CD4-positive, alpha-beta T cell treated with Interleukin-17A for 1 hour (primary cell): ENCODE measurements around the gene NDUFV3.
A peak's percentile ranks its signal among the peaks of the same experiment; 100 is the strongest.
"Not testable (repeated sequence)": the region's sequence is repeated elsewhere in the genome, so short reads cannot be mapped to it uniquely, and the experiment has no call there.

ENCODE experiments used
- DNase-seq: peaks from one replicate; pipeline ENCODE4 v3.0.0-alpha.2; 2020

The NDUFV3 gene

DNA sequence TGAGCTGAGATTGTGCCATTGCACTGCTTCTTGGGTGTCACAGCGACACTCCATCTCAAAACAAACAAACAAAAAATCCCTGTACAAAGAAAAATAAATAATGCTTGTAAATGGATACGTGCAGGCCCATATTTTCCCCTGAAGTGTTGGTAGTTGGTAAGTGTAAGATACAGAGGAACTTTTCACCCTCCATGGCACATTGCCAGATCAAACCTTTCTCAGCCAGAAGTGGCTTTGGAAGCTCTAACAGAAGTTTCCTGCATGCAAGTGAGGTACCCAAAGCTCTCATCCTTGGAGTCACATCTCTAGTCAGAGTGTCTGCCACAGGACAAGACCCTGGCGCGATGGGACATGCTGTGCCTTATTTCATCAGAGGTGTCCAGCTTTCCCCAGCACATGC lies 7.3 kb downstream of the NDUFV3 start:
- DNase-seq, result no peak

DNA sequence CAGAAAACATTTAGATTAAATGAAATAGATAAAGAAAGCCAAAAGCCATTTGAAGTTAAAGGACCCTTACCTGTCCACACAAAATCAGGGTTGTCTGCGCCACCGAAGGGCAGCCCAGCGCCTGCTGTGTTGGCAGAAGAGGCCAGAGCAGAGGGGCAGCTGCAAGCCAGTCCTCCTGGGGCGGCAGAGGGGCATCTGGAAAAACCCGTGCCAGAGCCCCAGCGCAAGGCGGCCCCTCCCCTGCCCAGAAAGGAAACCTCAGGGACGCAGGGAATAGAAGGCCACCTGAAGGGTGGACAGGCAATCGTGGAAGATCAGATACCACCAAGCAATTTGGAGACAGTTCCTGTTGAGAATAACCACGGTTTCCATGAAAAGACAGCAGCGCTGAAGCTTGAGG lies 10.7 kb downstream of the NDUFV3 start:
- no peak for DNase-seq

DNA sequence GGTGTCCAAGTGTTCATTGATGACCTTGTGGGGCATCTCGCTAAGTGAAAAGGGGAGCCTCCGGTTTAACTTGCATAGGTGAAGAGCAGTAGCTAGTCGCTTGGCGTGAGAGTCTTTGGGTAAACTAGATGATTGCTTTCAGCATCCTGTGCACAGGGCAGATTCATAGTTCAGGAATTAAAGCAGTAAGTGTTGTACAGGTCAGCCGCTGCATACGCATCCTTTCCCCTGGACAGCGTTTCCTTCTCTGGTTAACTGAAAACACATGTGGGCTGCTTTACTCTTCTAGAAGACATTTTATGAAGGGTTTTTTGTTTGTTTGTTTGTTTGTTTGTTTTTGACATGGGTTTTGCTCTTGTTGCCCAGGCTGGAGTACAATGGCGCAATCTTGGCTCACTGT lies 12.1 kb downstream of the NDUFV3 start:
- DNase-seq, result no peak

DNA sequence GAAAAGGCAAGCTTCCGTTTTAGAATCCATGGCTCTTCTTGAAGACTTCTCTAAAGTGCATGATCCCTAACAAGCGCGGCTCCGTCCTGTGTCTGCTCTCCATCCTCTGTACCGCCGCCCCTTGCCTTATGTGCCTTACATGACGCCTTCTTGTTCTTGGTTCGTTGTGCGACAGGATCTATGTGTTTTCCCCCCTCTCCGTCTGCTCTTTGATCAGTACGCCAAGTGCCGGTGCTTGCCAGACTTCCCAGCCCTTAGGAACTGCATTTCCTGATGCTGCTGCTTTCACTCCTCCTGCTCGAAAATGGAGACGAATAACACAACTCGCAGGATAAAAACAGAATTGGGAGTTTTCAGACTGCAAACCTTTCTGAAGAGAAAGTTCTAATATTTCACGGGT lies 13.1 kb downstream of the NDUFV3 start:
- DNase-seq, result no peak

DNA sequence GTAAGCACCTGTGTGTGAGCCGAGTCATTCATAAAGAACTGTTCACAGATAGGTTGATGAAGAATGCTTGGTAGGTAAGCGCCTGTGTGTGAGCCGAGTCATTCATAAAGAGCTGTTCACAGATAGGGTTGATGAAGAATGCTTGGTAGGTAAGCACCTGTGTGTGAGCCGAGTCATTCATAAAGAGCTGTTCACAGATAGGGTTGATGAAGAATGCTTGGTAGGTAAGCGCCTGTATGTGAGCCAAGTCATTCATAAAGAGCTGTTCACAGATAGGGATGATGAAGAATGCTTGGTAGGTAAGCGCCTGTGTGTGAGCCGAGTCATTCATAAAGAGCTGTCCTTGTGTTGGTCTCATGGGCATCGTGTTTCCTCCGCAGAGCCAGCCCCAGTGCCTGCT lies 15.4 kb downstream of the NDUFV3 start:
- not testable (repeated sequence) for DNase-seq

DNA sequence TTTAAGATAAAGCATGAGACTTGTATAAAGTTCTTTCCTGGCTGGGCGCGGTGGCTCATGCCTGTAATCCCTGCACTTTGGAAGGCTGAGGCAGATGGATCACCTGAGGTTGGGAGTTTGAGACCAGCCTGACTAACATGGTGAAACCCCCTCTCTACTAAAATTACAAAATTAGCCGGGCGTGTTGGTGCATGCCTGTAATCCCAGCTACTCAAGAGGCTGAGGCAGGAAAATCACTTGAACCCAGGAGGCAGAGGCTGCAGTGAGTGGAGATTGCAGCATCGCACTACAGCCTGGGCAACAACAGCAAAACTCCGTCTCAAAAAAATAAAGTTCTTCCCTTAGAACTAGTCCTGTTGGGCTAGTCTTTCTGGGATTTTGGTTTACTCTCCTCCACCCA lies 18.8 kb downstream of the NDUFV3 start:
- DNase-seq, result not testable (repeated sequence)

DNA sequence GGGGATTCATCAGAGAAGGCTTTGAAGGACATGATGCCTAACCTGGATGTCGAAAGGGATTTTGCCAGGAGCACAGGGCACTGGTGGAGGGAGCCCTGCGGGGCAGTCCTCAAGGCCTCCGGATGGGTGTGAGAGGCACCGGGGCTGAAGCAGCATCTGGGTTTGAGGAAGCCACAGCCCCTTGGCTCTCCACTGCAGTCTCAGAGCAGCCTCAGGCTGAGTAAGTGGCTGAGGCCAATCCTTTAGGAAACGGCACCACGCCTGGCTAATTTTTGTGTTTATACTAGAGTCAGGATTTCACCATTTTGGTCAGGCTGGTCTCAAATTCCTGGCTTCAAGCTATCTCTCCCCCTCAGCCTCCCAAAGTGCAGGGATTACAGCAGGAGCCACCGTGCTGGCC lies 20.4 kb downstream of the NDUFV3 start:
- no peak for DNase-seq

DNA sequence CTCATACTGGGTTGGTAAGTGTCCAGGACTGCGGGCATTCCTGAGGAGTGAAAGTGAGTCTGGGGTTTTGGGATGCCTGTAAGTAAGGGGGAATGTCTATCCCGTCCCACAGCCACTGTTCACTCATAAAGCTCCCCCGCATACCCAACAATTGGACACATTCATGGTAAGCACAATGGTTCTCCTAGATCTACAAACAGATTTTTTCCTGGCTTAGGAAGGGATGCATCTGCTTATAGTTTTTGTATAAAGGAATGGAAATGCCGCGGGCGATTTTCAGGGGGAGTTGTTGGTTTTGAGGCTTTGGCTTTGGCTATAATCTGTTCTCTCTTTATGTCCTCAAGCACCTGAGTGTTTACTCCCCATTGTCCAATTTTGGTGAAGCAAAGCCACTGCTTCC lies 25.2 kb downstream of the NDUFV3 start:
- no peak for DNase-seq

DNA sequence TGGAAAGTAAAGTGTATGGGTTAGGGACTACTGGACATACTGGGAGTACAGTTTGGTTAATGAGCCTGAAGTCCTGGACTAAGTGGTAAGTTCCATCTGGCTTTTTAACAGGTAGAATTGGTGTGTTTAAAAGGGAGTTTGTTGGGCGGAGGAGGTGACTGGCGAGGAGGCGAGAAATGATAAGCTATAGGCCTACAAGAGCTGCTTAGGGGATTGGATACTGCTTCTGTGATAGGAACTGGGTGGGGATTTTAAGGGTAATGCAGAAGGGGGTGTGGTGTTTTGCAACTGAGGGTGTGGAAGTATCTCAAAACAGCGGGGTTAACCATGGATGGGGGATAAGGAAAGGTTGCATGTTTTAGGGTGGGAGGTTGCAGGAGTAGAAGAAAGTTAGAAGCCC lies 28.8 kb downstream of the NDUFV3 start:
- DNase-seq, result no peak

DNA sequence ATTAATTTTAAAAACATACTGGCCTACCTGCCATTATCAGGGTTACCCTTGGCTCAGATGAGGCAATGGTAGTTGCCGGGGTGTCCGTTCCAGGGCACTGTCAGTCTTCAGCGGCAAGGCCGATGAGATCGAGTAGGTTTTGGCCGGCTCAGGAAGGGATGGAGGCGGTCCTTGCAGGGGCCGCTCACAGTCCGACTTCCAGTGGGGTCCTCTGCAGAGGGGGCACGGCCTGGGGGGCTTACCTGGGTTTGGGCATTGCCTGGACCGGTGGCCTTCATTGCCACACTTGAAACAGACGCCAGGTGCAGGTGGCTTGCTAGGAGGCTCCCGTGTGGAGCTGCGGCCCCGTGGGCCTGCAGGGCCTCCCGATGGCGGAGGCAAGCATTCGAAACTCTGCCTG lies 29.8 kb downstream of the NDUFV3 start:
- no peak for DNase-seq

DNA sequence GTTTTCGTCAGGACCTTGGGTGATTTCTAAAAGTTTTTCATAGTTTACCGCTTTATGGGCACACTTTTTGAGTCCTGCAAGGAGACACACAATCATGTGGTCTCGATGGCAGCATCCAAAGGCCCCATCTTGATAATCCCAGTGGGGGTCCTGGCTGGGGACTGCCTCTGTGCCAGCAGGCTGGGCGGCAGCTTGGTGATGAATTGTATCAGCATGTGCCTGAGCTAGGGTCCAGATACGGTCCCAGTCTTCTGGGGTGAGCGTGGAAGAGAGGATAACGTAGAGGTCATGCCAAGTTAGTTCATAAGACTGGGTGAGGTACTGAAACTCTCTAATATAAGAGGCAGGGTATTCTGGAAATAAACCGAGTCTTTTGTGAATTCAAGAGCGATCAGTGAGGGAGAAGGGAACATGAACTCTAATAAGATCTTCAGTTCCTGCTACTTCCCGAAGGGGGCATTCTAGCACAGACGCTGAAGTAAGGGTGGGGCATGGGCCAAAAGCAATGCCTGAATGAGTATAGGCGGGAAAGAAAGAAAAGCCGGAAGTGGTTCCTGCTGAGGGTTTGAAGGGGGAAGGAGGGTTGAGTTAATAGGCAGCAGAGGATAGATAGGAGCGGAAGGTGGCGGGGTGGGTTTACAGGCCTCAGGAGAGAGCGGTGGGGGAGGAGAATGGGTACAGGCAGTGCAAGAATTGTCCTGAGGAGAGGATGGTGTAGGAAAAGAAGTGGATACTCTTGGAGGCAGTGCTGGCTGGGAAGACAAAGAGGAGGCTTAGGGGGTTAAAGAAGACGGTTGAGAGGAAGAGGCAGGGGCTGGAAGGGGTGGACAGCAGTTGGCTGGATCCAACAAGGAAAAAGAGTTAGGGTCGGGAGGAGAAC lies 30.7 kb downstream of the NDUFV3 start:
- DNase-seq, result peak; percentile 82

DNA sequence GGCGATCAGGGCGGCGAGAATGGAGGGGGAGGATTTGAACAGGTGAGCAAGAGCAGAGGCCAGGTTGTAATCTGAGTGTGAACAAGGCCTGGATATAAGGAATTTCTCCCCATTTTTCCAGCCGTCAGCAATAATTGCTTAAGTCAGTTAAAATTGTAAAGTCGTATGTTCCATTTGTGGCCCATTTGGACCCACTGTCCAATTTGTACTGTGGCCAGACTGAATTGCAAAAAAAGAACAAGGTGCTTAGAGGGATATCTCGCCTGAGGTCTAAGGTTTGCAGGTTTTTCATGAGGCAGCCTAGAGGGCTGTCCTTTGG lies 31.3 kb downstream of the NDUFV3 start:
- no peak for DNase-seq

DNA sequence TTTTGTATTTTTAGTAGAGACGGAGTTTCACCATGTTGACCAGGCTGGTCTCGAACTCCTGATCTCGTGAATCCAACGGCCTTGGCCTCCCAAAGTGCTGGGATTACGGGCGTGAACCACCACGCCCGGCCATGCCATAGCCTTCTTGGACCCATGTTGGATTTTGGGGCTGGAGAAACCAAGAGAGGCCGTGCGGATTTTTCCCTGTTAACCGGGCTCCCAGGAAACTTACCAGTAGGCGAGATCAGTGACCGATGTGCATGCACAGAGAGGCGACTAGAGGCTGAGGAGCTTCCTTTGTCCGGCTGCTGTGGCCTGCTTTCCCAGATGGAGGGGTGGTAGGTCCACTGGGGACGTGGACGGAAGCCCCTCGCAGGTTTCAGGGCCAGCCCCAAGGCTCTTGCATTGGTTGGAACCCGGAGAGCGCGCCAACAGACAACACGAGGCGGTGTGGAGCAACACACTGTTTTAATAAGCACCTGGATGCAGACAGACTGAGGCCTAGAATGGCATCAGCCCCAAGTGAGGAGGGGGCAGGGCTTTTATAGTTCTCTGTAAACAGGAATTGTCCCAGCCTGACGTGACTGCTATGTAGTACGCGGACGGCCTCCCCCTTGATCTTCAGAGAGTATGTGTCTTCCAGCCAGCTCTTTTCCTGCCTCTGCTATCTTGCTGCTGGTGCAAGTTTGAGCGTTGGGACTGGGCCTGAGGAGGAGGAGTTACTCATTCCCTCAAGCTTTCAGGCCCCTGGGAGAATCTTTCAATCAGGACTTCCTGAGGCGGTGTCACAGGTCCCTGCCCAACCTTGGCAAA lies 32.2 kb downstream of the NDUFV3 start, which contains the start of gene ERVH48-1:
TSS of gene ERVH48-1 (minus strand) at position 517 of the 813 bp plus-strand sequence. CDS start 6,624 bp downstream, outside the sequence.
- DNase-seq, result peak; percentile 6

DNA sequence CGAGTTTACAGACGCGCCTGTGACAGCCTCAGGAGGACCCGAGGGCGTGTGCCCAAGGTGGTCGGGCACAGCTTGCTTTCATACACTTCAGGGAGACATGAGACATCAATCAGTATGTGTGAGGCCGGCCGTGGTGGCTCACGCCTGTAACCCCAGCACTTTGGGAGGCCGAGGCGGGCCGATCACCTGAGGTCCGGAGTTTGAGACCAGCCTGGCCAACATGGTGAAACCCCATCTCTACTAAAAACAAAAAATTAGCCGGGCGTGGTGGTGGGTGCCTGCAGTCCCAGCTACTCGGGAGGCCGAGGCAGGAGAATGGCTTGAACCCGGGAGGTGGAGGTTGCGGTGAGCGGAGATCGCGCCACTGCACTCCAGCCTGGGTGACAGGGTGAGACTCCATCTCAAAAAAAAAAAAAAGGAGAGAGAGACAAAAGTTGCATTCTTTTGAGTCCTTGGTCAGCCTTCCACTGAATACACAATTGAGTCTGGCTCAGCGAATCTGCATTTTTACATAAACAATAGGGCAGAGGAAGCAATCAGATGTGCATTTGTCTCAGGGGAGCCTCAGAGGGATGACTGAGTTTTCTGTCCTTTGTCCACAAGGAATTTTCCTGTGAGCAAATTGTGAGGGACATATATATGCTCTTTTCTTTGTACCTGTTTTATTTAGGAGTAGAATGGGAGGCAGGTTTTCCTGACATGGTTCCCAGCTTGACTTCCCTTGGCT lies 34.5 kb downstream of the NDUFV3 start:
- DNase-seq, result not testable (repeated sequence)

DNA sequence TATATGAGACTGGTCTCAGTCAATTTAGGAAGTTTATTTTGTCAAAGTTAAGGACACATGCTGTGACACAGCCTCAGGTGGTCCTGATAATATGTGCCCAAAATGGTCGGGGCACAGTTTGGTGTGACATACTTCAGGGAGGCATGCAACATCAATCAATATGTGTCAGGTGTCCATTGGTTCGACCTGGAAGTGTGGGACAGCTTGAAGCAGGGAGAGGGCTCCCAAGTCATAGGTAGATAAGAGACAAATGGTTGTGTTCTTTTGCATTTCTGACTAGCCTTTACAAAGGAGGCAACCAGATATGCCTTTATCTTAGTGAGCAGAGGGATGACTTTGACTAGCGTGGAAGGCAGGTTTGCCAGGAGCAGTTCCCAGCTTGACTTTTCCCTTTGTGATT lies 36.9 kb downstream of the NDUFV3 start:
- no peak for DNase-seq

DNA sequence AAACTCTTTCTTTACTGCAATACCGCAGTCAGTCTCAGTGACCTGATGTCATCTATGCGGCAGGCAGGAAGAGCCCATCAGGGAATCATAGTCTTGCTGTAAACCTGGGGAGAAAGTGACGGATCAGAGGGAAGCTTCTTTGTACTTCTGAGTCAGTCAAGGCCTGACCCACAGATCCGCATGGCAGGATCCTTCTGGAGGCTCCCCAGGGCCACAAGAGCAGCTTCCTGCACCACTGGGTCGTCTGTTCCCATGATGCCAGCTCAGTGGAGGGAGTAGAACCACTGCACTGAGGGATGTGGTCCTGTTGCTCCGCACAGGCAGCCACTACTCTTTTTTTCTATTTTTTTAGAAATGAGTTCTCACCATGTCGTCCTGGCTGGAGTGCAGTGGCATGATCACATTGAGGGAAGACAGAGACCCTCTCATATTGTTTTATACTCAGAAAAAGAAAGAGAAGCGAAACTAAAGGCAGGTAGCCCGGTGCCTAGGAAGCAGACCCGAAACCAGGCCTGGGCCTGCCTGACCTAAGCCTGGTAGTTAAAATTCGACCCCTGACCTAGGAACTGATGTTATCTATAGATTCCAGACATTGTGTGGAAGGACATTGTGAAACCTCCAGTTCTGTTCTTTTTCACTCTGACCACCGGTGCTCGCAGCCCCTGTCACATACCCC lies 38.6 kb downstream of the NDUFV3 start:
- no peak for DNase-seq

DNA sequence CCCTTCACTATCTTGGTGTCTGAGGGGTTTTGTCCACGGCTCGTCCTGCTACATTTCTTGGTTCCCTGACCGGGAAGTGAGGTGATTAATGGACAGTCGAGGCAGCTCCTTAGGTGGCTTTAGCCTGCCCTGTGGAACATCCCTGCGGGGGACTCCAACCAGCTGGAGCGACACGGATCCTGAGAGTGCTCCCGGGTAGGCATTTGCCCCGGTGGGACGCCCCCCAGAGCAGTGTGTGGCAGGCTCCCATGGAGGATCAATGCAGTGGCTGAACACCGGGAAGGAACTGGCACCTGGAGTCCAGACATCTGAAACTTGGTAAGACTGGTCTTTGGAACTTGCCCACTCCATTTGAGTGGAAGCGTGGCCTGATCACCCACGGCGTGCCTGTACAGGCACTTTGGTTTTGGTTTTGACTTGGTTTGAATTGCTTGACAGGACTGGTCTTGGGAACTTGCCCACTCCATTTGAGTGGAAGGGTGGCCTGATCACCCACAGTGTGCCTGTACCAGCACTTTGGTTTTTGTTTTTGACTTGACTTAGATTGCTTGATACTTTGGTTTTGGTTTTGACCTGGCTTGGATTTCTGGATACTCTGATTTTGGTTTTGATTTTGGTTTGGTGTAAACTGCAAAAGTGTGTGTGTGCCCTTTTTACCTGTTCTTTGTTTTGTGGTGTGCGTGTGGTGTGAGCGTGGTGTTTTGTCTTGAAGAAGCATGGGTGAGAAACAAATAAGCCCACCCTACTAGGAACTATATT lies 39.4 kb downstream of the NDUFV3 start:
- not testable (repeated sequence) for DNase-seq

DNA sequence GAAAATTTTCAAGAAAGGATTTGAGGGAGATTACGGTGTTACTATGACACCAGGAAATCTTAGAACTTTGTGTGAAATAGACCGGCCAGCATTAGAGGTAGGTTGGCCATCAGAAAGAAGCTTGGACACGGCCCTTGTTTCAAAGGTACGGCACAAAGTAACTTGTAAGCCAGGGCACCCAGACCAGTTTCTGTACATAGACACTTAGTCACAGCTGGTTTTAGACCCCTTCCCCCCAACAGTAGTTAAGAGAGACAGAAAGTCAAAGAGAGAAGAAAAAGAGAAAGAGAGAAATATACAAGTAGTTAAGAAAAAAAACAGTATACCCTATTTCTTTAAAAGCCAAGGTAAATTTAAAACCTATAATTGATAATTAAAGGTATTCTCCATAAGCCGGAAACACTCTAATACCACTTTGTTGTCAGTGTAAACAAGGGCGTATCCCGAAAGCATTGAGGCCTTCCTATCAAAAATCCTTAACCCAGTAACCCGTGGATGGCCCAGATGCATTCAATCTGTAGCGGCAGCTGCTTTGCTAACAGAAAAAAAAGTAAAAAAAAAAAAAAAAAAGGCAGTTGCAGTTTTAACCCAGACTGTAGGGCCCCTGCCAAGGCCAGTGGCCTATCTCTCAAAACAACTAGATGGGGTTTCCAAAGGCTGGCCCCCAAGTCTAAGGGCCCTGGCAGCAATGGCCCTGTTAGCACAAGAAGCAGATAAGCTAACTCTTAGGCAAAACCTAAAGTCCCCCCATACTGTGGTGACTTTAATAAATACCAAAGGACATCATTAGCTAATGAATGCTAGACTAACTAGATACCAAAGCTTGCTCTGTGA lies 40.2 kb downstream of the NDUFV3 start:
- not testable (repeated sequence) for DNase-seq

DNA sequence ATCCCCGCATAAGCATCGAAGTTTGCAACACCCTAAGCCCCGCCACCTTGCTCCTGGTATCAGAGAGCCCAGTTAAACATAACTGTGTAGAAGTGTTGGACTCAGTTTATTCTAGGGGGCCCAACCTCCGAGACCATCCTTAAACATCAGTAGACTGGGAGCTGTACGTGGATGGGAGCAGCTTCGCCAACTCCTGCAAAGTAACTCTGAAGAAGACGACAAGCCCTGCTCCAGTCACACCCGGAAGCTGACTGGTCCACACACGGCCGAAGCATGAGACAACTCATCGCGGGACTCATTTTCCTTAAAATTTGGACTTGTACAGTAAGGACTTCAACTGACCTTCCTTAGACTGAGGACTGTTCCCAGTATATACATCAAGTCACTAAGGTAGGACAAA lies 40.9 kb downstream of the NDUFV3 start:
- not testable (repeated sequence) for DNase-seq

DNA sequence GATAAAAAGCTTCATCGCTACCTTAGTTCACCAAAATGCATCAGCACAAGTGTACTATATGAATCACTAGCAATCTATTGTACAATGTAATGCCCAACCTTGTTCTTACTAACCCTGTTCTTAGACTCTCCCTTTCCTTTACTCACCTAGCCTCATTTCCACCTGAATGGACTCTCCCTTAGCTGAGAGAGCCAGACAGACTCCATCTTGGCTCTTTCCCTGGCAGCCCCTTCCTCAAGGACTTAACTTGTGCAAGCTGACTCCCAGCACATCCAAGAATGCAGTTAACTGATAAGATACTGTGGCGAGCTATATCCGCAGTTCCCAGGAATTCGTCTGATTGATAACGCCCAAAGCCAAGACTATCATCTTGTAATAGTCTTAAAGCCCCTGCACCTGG lies 43.3 kb downstream of the NDUFV3 start:
- not testable (repeated sequence) for DNase-seq
